HepG2 (cell line): ENCODE results near the gene PIM1. TPM values are rescaled to one million over a fixed set of nuclear protein-coding genes. Genes with fewer than 3 reads are reported as not detected.

Source experiments
- ADNP ChIP-seq: sonication (generic); formaldehyde crosslinking; IDR thresholded peaks from 2 replicates; pipeline ENCODE4 v1.4.0; 2020; ENCODE audit warnings: missing genetic modification reagents
- FLYWCH1 ChIP-seq: sonication (generic); formaldehyde crosslinking; IDR thresholded peaks from 2 replicates; pipeline ENCODE4 v1.8.1; 2023; ENCODE audit warnings: mild to moderate bottlenecking, missing genetic modification reagents
- FOXJ3 ChIP-seq: sonication (generic); formaldehyde crosslinking; IDR thresholded peaks from 2 replicates; pipeline ENCODE4 v1.4.0; 2020; ENCODE audit warnings: missing genetic modification reagents, mild to moderate bottlenecking, borderline replicate concordance
- HNF1A ChIP-seq, 2 experiments: sonication (generic) in 1 of 2; formaldehyde crosslinking in 1 of 2; IDR thresholded peaks; 2 replicates each; pipeline versions ENCODE4 v1.4.0 to v1.6.1; 2016 to 2020; ENCODE audit warnings: borderline replicate concordance in 1 of 2, low read depth in 1 of 2, mild to moderate bottlenecking in 1 of 2, missing genetic modification reagents in 1 of 2
- KIAA2018 ChIP-seq: sonication (generic); formaldehyde crosslinking; IDR thresholded peaks from 2 replicates; pipeline ENCODE4 v1.5.0; 2020; ENCODE audit warnings: mild to moderate bottlenecking, missing genetic modification reagents, borderline replicate concordance
- TRIM24 ChIP-seq: sonication (generic); formaldehyde crosslinking; IDR thresholded peaks from 2 replicates; pipeline ENCODE4 v1.8.0; 2022; ENCODE audit warnings: mild to moderate bottlenecking, missing genetic modification reagents
- ZBTB3 ChIP-seq: sonication (generic); formaldehyde crosslinking; IDR thresholded peaks from 2 replicates; pipeline ENCODE4 v1.4.0; 2020; ENCODE audit warnings: low read depth, mild to moderate bottlenecking, moderate library complexity, missing genetic modification reagents, borderline replicate concordance
- ZNF18 ChIP-seq: sonication (generic); formaldehyde crosslinking; IDR thresholded peaks from 2 replicates; pipeline ENCODE4 v1.8.0; 2022; ENCODE audit warnings: mild to moderate bottlenecking, missing genetic modification reagents; ENCODE audit not compliant: insufficient replicate concordance
- ZNF441 ChIP-seq: sonication (generic); formaldehyde crosslinking; IDR thresholded peaks from 2 replicates; pipeline ENCODE4 v1.7.0; 2021; ENCODE audit warnings: missing genetic modification reagents, borderline replicate concordance
- ZNF574 ChIP-seq: sonication (generic); formaldehyde crosslinking; IDR thresholded peaks from 2 replicates; pipeline ENCODE4 v1.4.0; 2020; ENCODE audit warnings: missing genetic modification reagents
- ZNF644 ChIP-seq: IDR thresholded peaks from 2 replicates; pipeline ENCODE4 v1.6.1; 2016; ENCODE audit warnings: low read depth
- ZSCAN9 ChIP-seq: IDR thresholded peaks from 2 replicates; pipeline ENCODE4 v1.6.1; 2016; ENCODE audit warnings: borderline replicate concordance
- polyA plus RNA-seq, 8 experiments: library from polyadenylated mRNA; depleted of rRNA in 3 of 8; stranded (reverse) in 7 of 8; unstranded in 1 of 8; fragments of >200 nt; fragmentation: Illumina TruSeq in 4 of 8; extraction: Trizol in 4 of 8; gene quantifications; 2 replicates each; pipeline versions ENCODE4 v1.2.1 to v1.2.3, GENCODE V29; 2011 to 2016; ENCODE audit warnings: low read depth in 4 of 8, missing spikeins in 1 of 8, mixed read lengths in 1 of 8; ENCODE audit not compliant: insufficient read depth in 1 of 8
- total RNA-seq, 5 experiments: library from RNA; depleted of rRNA; stranded (reverse); fragments of >200 nt; fragmentation: Illumina TruSeq; extraction: Trizol; gene quantifications; 2 replicates each; pipeline ENCODE4 v1.2.3, GENCODE V29; 2016; ENCODE audit warnings: low read depth in 1 of 5

Gene PIM1
- total and polyA plus RNA-seq, 2 of the 13 experiments (the other 11 are each of a cell fraction or from before 2014, with no cell fraction given) = 29.4 to 117 TPM

GRCh38 chr6:37146735-37147157 lies 23.2 kb upstream of the PIM1 start (continued):
- no peak for TF ChIP-seq KIAA2018 (CRISPR knock-in tag)
- TF ChIP-seq FLYWCH1 (CRISPR knock-in tag) = no peak
- peak; percentile 96; the same call in 1 of the 2 replicates for TF ChIP-seq ZBTB3 (CRISPR knock-in tag)
- peak; percentile 93 for TF ChIP-seq ZNF441 (CRISPR knock-in tag)
- no peak for TF ChIP-seq ZSCAN9 (CRISPR knock-in tag)
- TF ChIP-seq HNF1A (IDR thresholded peaks at IDR 0.05; ENCODE audit: low read depth) = no peak
- no peak for TF ChIP-seq HNF1A (CRISPR knock-in tag; IDR thresholded peaks at IDR 0.05; ENCODE audit: borderline replicate concordance)
- TF ChIP-seq ZNF18 (CRISPR knock-in tag) = no peak
- TF ChIP-seq ZNF644 (CRISPR knock-in tag) = 0 out of 2 replicates have a peak, but pooled peaks have one; percentile 47
- peak; percentile 11; the same call in 1 of the 2 replicates for TF ChIP-seq ADNP (CRISPR knock-in tag)
- no peak for TF ChIP-seq TRIM24 (CRISPR knock-in tag)
- no peak for TF ChIP-seq FOXJ3 (CRISPR knock-in tag)
- TF ChIP-seq ZNF574 (CRISPR knock-in tag) = 0 out of 2 replicates have a peak, but pooled peaks have one; percentile 25
